BE2C (cell line): ENCODE data around the gene SMCHD1.

Experiments
- DNase-seq: peaks from one replicate; pipeline ENCODE4 v3.0.0-alpha.2; 2020
- H3K27me3 ChIP-seq: fragments of 250-450 bp; sonication (Bioruptor Pico); 2 replicates; pipeline ENCODE4 v1.5.1; 2020; ENCODE audit warnings: mild to moderate bottlenecking
- H3K36me3 ChIP-seq: fragments of 250-450 bp; sonication (Bioruptor Pico); 2 replicates; pipeline ENCODE4 v1.5.1; 2020; ENCODE audit warnings: mild to moderate bottlenecking
- H3K4me1 ChIP-seq: fragments of 250-450 bp; sonication (Bioruptor Pico); 2 replicates; pipeline ENCODE4 v1.5.1; 2020
- H3K4me3 ChIP-seq: 2 replicates; pipeline ENCODE4 v1.5.1; 2011; ENCODE audit warnings: low read depth, low read length
- H3K9me3 ChIP-seq: fragments of 250-450 bp; sonication (Bioruptor Pico); 2 replicates; pipeline ENCODE4 v1.5.1; 2020
- TF ChIP-seq, protein P1 (sequence below): IDR thresholded peaks from 2 replicates; pipeline ENCODE4 v1.5.1; 2012; ENCODE audit warnings: mild to moderate bottlenecking, low read depth, low read length

SMCHD1 gene

DNA sequence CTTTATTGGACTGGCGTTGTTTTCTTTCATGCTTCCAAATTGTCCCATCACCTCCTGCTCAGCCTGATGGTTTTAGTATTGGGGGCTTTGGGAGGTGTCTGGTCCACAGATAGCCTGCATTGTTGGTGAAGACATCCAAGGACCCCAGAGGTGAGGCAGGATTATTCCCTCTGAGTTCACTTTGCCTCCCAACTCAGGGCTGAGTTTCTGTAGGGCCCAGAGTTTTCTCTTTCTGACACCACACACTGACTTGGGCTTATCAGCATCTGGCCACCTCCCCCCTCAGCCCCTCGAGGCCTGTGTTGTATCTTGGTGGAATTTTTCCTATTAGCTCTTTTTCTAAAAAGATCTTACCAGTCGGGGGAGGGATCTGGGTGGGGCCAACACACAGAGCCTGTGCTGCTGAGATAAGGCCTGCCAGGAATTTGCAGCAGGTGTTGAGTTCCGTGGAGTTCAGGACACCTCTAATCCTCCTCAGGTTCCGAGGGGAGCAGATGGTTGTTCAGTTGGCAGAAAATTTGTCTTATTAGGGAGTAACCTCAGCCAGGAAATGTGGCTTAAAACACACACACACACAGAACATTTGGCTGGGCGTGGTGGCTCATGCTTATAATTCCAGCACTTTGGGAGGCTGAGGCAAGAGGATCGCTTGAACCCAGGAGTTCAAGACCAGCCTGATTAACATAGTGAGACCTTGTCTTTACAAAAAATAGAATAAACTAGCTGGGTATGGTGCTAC lies 198.6 kb downstream of the SMCHD1 start:
- Histone ChIP-seq H3K4me1 (no peaks in the 10 kb centered on the region), H3K4me3 (no peak overlapping the region), H3K27me3 (peaks cover 5% of the 10 kb centered on the region), H3K9me3 (no peaks in the 10 kb centered on the region), H3K36me3 (no peaks in the 10 kb centered on the region)
- TF ChIP-seq, protein P1, sequence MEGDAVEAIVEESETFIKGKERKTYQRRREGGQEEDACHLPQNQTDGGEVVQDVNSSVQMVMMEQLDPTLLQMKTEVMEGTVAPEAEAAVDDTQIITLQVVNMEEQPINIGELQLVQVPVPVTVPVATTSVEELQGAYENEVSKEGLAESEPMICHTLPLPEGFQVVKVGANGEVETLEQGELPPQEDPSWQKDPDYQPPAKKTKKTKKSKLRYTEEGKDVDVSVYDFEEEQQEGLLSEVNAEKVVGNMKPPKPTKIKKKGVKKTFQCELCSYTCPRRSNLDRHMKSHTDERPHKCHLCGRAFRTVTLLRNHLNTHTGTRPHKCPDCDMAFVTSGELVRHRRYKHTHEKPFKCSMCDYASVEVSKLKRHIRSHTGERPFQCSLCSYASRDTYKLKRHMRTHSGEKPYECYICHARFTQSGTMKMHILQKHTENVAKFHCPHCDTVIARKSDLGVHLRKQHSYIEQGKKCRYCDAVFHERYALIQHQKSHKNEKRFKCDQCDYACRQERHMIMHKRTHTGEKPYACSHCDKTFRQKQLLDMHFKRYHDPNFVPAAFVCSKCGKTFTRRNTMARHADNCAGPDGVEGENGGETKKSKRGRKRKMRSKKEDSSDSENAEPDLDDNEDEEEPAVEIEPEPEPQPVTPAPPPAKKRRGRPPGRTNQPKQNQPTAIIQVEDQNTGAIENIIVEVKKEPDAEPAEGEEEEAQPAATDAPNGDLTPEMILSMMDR: no peak
- no peak for DNase-seq
